ENCODE data around the gene SLC25A14.

SLC25A14 gene

GRCh38 chrX:130413415-130413814 is 73.7 kb downstream of the SLC25A14 start:
- Histone ChIP-seq H3K27ac (no peak overlapping the region), H3K27me3 (no peaks in the 10 kb centered on the region), H3K9me3 (no peaks in the 10 kb centered on the region), H3K36me3 (peaks cover 45% of the 10 kb centered on the region), H3K4me3 (ENCODE audit: low read depth in 1 of 2, low read length in 1 of 2) (no peak overlapping the region), H3K4me1 (ENCODE audit: control insufficient read depth in 1 of 2, insufficient read depth in 1 of 2, low read depth in 1 of 2, low read length in 1 of 2) (no peaks in the 10 kb centered on the region)
- no peak for TF ChIP-seq CTCF (IDR thresholded peaks at IDR 0.05)

DNA sequence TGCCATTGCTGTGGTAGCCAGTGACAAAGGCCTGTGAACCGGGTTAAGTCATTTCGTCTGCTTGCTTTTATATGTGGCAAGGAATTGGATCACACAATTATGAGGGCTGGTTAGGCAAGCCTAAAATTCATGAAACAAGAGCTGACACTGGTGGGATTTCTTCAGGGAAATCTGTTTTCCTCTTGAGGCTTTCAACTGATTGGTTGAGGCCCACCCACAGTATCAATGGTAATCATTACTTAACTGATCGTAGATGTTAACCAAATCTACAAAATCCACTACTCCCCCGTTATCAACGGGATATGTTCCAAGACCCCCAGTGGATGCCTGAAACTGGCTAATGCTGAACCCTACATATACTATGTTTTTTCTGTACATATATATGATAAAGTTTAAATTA is 75.1 kb downstream of the SLC25A14 start:
- Histone ChIP-seq H3K9me3 (no peaks in the 10 kb centered on the region), H3K27me3 (no peaks in the 10 kb centered on the region), H3K36me3 (peaks cover 37% of the 10 kb centered on the region), H3K4me1 (ENCODE audit: control insufficient read depth in 1 of 2, insufficient read depth in 1 of 2, low read depth in 1 of 2, low read length in 1 of 2) (no peaks in the 10 kb centered on the region), H3K27ac (no peak overlapping the region), H3K4me3 (ENCODE audit: low read depth in 1 of 2, low read length in 1 of 2) (no peak overlapping the region)
- TF ChIP-seq CTCF (IDR thresholded peaks at IDR 0.05): no peak

DNA sequence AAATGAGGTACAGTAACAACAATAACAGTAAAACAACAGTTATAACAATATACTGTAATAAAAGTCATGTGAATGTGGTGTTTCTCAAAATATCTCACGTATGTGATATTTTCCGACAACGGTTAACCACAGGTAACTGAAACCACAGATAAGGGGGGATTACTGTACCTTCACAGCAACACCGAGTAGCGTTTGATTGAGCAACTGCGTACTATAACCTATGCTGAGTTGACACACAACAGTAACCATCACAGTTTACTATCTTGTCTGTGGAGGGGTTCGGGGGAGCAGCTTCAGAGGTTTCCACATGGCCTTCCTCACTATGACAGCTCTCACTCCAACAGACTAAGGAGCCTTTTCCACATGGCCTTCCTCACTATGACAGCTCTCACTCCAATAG is 75.5 kb downstream of the SLC25A14 start:
- no peak overlapping the region for H3K4me3 ChIP-seq (ENCODE audit: low read depth in 1 of 2, low read length in 1 of 2)
- no peaks in the 10 kb centered on the region for H3K9me3 ChIP-seq
- no peaks in the 10 kb centered on the region for H3K27me3 ChIP-seq
- no peak overlapping the region for H3K27ac ChIP-seq
- peaks cover 33% of the 10 kb centered on the region for H3K36me3 ChIP-seq
- no peaks in the 10 kb centered on the region for H3K4me1 ChIP-seq (ENCODE audit: control insufficient read depth in 1 of 2, insufficient read depth in 1 of 2, low read depth in 1 of 2, low read length in 1 of 2)
- TF ChIP-seq CTCF (IDR thresholded peaks at IDR 0.05): no peak

DNA sequence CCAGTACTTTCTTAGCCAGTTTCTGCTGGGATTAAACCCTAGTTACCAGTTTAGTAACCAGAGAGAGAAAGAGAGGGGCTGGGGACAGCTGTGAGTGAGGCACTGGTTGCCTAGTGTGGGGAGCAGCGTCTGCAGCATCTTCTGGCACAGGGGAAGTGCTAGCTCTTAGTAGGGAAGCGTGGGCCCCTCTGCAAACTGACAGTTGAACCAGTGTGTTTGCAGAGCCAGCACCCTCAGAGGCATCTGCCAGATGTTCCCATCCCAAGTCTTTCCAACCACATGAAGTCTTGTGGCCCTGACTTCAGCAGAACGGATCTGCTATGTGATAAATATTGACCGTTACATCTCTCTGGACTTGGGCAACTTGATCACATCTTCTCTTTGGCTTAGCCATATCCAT is 77.1 kb downstream of the SLC25A14 start:
- Histone ChIP-seq H3K27me3 (no peaks in the 10 kb centered on the region), H3K36me3 (peaks cover 17% of the 10 kb centered on the region), H3K4me3 (ENCODE audit: low read depth in 1 of 2, low read length in 1 of 2) (no peak overlapping the region), H3K27ac (no peak overlapping the region), H3K9me3 (no peaks in the 10 kb centered on the region), H3K4me1 (ENCODE audit: control insufficient read depth in 1 of 2, insufficient read depth in 1 of 2, low read depth in 1 of 2, low read length in 1 of 2) (no peaks in the 10 kb centered on the region)
- no peak for TF ChIP-seq CTCF (IDR thresholded peaks at IDR 0.05)

GRCh38 chrX:130418066-130418465 is 78.3 kb downstream of the SLC25A14 start:
- no peak overlapping the region for H3K27ac ChIP-seq
- H3K36me3 ChIP-seq: peaks cover 8% of the 10 kb centered on the region
- no peak overlapping the region for H3K4me3 ChIP-seq (ENCODE audit: low read depth in 1 of 2, low read length in 1 of 2)
- H3K4me1 ChIP-seq (ENCODE audit: control insufficient read depth in 1 of 2, insufficient read depth in 1 of 2, low read depth in 1 of 2, low read length in 1 of 2): no peaks in the 10 kb centered on the region
- H3K27me3 ChIP-seq: no peaks in the 10 kb centered on the region
- TF ChIP-seq CTCF (IDR thresholded peaks at IDR 0.05): no peak
- no peaks in the 10 kb centered on the region for H3K9me3 ChIP-seq

DNA sequence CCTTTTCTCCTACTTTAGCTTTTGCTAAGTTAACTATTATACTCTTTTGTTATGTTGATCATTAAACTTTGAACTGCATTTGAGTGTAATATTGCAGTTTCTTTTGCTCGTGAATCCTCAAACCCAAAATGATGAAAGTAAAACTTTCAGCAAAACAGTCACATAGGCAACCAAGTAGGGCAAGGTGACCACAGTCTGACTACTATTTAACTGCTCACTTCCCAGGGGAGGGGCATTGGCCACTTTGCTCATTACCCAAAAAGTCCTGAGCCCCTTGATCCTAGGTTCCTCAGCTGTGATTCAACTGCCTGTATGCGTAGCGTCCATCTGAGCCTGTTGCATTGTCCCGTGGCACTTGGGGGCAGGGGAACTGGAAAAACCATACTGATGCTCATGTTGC is 79.0 kb downstream of the SLC25A14 start:
- H3K27ac ChIP-seq: no peak overlapping the region
- H3K4me3 ChIP-seq (ENCODE audit: low read depth in 1 of 2, low read length in 1 of 2): no peak overlapping the region
- no peaks in the 10 kb centered on the region for H3K9me3 ChIP-seq
- TF ChIP-seq CTCF (IDR thresholded peaks at IDR 0.05): no peak
- H3K27me3 ChIP-seq: no peaks in the 10 kb centered on the region
- peaks cover 7% of the 10 kb centered on the region for H3K36me3 ChIP-seq
- no peaks in the 10 kb centered on the region for H3K4me1 ChIP-seq (ENCODE audit: control insufficient read depth in 1 of 2, insufficient read depth in 1 of 2, low read depth in 1 of 2, low read length in 1 of 2)

Data from neutrophil (primary cell).